ENCODE data around the gene GPHN.
A peak's percentile ranks its signal among the peaks of the same experiment; 100 is the strongest.

Gene GPHN

GRCh38 chr14:66490143-66491111 is 17.5 kb upstream of the GPHN start:
- no peak for TF ChIP-seq CTCF (conservative IDR thresholded peaks at IDR 0.05; ENCODE audit: low read depth, low read length)
- no peak overlapping the region for H3K4me3 ChIP-seq (ENCODE audit: low read length)
- DNase-seq (ENCODE audit: low read depth): no peak

- no peak overlapping the region for H3K4me3 ChIP-seq (ENCODE audit: low read length)
- TF ChIP-seq CTCF (conservative IDR thresholded peaks at IDR 0.05; ENCODE audit: low read depth, low read length): no peak
- DNase-seq (ENCODE audit: low read depth): no peak
These were observed 14.2 kb upstream of the GPHN start for GRCh38 chr14:66493750-66494149.

GRCh38 chr14:66495218-66496098 is 12.5 kb upstream of the GPHN start:
- H3K4me3 ChIP-seq (ENCODE audit: low read length): peak overlapping the region; percentile 11
- peak; percentile 85 for TF ChIP-seq CTCF (conservative IDR thresholded peaks at IDR 0.05; ENCODE audit: low read depth, low read length)
- DNase-seq (ENCODE audit: low read depth): no peak

GRCh38 chr14:66496188-66496807 is 11.6 kb upstream of the GPHN start:
- TF ChIP-seq CTCF (conservative IDR thresholded peaks at IDR 0.05; ENCODE audit: low read depth, low read length): no peak
- no peak for DNase-seq (ENCODE audit: low read depth)
- H3K4me3 ChIP-seq (ENCODE audit: low read length): no peak overlapping the region

GRCh38 chr14:66496911-66497310 is 11.0 kb upstream of the GPHN start:
- no peak for DNase-seq (ENCODE audit: low read depth)
- H3K4me3 ChIP-seq (ENCODE audit: low read length): no peak overlapping the region
- no peak for TF ChIP-seq CTCF (conservative IDR thresholded peaks at IDR 0.05; ENCODE audit: low read depth, low read length)

GRCh38 chr14:66498311-66498710 is 9.6 kb upstream of the GPHN start:
- no peak for TF ChIP-seq CTCF (conservative IDR thresholded peaks at IDR 0.05; ENCODE audit: low read depth, low read length)
- no peak for DNase-seq (ENCODE audit: low read depth)
- no peak overlapping the region for H3K4me3 ChIP-seq (ENCODE audit: low read length)

All from retinal pigment epithelial cell (primary cell).